ENCODE data around the gene TBC1D23.
A peak's percentile ranks its signal among the peaks of the same experiment; 100 is the strongest.
"Not testable (repeated sequence)": the region's sequence is repeated elsewhere in the genome, so short reads cannot be mapped to it uniquely, and the experiment has no call there.

The TBC1D23 gene

DNA sequence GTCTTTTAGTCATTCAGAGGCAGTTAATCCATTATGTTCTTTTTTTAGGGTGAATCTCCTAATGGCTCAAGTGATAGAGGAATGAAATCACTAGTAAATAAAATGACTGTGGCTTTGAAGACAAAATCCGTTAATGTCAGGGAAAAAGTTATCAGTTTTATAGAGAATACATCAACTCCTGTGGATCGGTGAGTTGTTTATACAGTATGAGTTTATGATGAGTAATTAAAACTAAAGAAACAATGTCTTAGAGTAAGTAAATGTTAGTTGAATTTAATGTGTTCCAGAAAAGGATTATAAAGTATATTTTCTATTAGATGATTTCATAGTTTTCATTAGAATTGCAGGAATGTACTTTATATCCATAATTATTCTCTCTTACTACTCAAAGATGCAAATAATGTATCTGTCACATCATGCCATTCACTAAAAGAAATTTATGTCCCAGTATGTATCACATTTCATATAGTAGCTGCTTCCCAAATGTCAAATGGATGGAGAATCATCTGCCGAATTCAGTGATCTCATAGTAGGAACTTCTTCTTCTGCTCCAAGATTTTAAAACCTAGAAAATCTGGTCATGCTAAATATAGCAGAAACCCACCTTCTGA, 49.7 kb downstream of the TBC1D23 start:
- DNase-seq = no peak

GRCh38 chr3:100311011-100311410, 50.2 kb downstream of the TBC1D23 start:
- no peak for DNase-seq

GRCh38 chr3:100316641-100317069, 55.9 kb downstream of the TBC1D23 start:
- peak; percentile 67 to 88 for DNase-seq

GRCh38 chr3:100317912-100318311, 57.1 kb downstream of the TBC1D23 start:
- no peak for DNase-seq

DNA sequence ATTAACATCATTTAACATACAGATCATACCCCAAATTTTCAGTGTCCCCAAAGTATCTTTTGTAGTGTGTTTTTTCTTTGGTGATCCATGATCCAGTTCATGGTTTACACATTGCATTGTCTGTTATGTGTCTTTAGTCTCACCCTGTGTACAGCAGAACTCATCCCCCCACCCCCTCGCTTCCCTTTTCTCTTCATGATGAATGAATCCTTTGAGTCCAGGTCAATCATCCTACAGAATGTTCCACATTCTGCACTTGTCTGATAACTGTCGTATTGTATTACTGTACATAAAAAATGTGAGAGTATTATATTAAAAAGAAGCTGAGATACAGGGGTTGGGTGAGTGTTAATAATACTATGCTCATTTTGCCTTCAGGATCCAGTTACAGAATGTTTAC, 59.2 kb downstream of the TBC1D23 start:
- DNase-seq = no peak

- no peak for DNase-seq
These were observed 63.3 kb downstream of the TBC1D23 start for GRCh38 chr3:100324044-100324443.

GRCh38 chr3:100325827-100326226, 65.0 kb downstream of the TBC1D23 start:
- no peak for DNase-seq

DNA sequence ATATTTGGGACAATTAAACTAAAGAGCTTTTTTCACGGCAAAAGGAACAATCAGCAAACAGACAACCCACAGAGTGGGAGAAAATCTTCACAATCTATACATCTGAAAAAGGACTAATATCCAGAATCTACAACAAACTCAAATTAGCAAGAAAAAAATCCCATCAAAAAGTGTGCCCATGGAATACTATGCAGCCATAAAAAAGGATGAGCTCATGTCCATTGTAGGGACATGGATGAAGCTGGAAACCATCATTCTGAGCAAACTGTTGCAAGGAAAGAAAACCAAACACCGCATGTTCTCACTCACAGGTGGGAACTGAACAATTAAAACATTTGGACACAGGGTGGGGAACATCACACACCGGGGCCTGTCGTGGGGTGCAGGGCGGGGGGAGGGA, 66.6 kb downstream of the TBC1D23 start:
- not testable (repeated sequence) for DNase-seq

- DNase-seq = no peak
These were observed 69.2 kb downstream of the TBC1D23 start for GRCh38 chr3:100329800-100330489.

DNA sequence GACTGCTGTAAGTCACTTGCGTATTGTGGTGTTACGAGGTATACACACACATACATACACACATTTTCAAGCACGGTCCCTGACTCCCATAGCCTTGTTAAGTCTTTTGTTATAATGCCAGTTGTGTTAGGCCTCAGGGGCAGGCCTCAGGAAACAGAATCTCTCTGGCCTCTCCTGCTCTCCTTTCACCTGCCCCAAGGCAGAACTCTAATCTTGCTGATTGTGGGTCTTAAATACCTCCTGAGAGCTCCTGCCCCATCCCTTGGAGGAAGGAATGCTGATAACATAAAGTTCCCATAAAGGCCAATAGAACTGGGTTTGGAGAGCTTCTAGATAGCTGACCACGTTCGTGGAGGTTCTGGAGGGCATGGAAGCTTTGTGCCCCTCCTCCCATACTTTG, 69.9 kb downstream of the TBC1D23 start:
- DNase-seq = no peak

GRCh38 chr3:100331660-100332059, 70.9 kb downstream of the TBC1D23 start:
- no peak for DNase-seq

GRCh38 chr3:100333051-100333450, 72.3 kb downstream of the TBC1D23 start:
- DNase-seq = no peak

DNA sequence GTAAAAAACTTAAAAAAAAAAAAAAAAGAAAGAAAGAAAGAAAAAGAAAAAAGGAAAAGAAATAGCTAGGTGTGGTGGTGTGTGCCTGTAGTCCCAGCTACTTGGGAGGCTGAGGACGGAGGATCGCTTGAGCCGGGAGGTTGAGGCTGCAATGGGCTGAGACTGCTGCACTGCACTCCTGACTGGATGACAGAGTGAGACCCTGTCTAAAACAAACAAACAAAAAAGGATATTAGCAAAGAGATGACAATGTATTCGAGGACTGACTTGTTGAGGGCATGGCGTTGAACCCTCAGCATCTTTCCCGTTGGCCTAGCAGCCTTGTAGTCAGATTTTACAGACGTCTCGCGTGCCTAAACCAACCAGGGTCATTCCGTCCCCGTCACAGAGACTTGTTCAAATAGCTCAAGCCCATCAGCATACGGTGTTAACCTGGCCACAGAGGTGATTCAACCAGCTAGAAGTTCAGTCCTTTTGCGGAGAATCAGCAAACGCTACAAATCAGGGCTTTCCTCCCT, 73.2 kb downstream of the TBC1D23 start:
- no peak for DNase-seq

DNA sequence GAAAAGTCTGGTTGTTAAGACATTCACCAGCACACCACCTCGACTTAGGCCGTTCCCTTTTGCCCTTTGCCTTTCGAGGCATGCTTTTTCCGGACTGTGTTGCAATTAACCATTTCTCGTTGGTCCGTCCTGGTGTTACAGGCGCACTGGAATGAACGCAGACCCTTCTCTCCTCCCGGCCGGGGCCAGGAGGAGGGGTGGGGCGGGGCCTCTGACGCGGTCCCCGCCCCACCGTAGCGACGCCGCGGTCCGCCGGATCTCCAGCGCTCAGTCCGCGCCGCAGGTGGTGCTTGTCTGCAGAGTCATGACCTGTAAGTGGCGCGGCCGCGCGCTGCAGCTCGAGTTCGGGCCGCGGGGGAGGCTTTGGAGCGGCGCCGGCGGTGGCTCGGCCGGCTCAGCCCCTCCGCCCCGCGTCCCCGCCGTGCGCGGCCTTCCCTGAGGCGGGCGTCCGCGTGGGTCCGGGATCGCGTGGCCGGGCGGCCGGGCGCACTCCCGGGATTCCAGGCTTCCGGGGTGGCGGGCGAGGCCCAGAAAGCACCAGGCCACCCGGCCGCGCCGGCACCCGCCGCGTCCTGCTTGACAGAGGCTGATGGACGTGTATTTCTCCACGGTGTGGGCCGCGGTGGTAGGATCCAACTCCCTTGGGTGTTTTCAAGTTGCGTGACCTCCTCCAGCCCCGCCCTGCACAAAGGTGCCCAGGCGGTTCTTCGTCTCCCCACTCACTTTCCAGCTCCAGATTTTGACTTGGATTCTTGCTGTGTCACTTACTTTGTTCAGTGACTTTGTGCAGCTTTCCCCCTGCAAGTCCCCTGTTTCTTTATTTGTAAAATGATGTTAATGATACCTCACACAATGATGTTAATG, 73.9 kb downstream of the TBC1D23 start, which contains the start of gene NIT2:
NIT2 (plus strand) TSS at position 270 of the 864 bp plus-strand sequence; CDS start at position 305, 35 bp downstream.
- DNase-seq = peak; percentile 73 to 77

- peak in 1 of 2 experiments; percentile 20 for DNase-seq
These were observed 74.6 kb downstream of the TBC1D23 start for GRCh38 chr3:100335434-100335833.

- not testable (repeated sequence) for DNase-seq
These were observed 75.4 kb downstream of the TBC1D23 start for GRCh38 chr3:100336229-100336628.

- no peak for DNase-seq
These were observed 78.1 kb downstream of the TBC1D23 start for GRCh38 chr3:100338911-100339310.

DNA sequence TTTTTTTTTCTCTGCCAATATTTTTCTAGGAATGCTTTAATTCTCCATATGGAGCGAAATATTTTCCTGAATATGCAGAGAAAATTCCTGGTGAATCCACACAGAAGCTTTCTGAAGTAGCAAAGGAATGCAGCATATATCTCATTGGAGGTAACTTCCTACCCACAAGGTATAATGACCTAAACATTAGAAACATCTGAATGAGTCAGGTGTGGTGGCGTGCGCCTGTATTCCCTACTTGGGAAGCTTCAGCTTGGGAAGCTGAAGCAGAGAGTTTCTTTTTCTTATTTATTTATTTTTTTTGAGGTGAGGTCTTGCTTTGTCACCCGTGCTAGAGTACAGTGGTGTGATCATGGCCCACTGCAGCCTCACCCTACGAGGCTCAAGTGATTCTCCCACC, 79.0 kb downstream of the TBC1D23 start:
- DNase-seq = no peak

- DNase-seq = no peak
These were observed 79.7 kb downstream of the TBC1D23 start for GRCh38 chr3:100340527-100340926.

- no peak for DNase-seq
These were observed 87.9 kb downstream of the TBC1D23 start for GRCh38 chr3:100348727-100349126.

GRCh38 chr3:100351770-100352169, 91.0 kb downstream of the TBC1D23 start:
- DNase-seq = not testable (repeated sequence)

GRCh38 chr3:100352296-100353231, 91.8 kb downstream of the TBC1D23 start:
- no peak for DNase-seq
